ENCODE measurements around the gene JPH2.

Gene JPH2

DNA sequence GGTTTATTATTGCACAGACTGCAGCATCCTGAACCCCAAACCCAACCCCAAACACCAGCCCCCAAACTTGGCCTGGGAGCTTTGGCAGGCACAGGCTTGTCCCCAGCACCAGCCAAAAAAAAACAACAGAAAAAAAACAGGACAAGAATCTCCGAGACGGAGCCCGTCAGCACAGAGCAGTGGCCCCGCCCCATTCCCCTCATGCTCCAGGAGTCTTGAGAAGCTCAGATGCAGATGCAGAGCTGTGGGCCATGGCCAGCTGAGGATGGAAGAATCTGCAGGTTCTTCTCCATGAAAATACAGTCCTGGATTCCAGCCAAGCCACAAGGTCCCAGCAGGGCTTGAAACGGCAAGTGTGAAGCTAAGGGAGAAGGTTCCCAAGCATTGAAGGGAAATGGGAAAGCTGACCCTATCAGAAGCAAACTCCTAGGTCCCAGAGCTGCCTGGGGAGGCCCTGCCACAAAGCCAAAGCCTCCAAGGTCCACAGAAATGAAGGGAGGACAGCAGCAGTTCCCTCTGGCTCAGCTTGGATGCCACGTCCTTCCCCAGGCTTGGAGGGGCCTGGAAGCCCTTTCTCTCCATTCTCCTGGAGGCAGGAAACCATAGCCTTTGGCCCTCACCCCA is 75.2 kb downstream of the JPH2 start:
- Mint-ChIP-seq H3K27ac (no peak overlapping the region), H3K36me3 (ENCODE audit: low read depth) (no peaks in the 10 kb centered on the region), H3K4me1 (ENCODE audit: low read depth) (no peaks in the 10 kb centered on the region), H3K9me3 (peaks cover 17% of the 10 kb centered on the region), H3K4me3 (no peak overlapping the region), H3K27me3 (peaks cover 46% of the 10 kb centered on the region)
- intact Hi-C loops (cut with micrococcal nuclease): no loop called here

GRCh38 chr20:44110816-44111568 is 76.0 kb downstream of the JPH2 start:
- intact Hi-C loops (cut with micrococcal nuclease): no loop called here
- Mint-ChIP-seq H3K27ac (no peak overlapping the region), H3K36me3 (ENCODE audit: low read depth) (no peaks in the 10 kb centered on the region), H3K27me3 (peaks cover 44% of the 10 kb centered on the region), H3K4me1 (ENCODE audit: low read depth) (no peaks in the 10 kb centered on the region), H3K4me3 (no peak overlapping the region), H3K9me3 (peaks cover 17% of the 10 kb centered on the region)

DNA sequence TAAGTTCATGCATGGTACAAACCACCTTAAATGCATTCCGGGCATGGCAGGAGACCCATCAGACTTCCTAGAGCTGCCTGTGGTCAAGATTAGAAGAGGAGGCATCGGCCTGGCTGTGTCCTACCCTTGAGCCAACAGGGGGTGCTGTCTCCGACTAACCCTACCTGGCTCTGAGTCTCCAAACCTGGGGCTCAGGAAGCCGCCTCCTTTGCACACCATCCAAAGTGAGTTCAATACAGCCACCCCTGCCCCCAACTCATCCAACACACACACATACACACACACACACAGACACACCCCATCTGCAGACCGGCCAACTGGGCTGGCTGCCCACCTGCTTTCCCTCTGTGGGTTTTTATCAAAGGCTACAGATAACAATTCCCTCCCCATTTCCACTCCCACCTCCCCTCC is 77.0 kb downstream of the JPH2 start:
- Mint-ChIP-seq H3K9me3 (peaks cover 17% of the 10 kb centered on the region), H3K4me3 (no peak overlapping the region), H3K36me3 (ENCODE audit: low read depth) (no peaks in the 10 kb centered on the region), H3K27ac (no peak overlapping the region), H3K4me1 (ENCODE audit: low read depth) (no peaks in the 10 kb centered on the region), H3K27me3 (peaks cover 43% of the 10 kb centered on the region)
- intact Hi-C loops (cut with micrococcal nuclease): no loop called here

GRCh38 chr20:44106615-44107014 is 80.4 kb downstream of the JPH2 start:
- H3K36me3 Mint-ChIP-seq (ENCODE audit: low read depth): no peaks in the 10 kb centered on the region
- no peak overlapping the region for H3K27ac Mint-ChIP-seq
- peaks cover 17% of the 10 kb centered on the region for H3K9me3 Mint-ChIP-seq
- H3K4me3 Mint-ChIP-seq: no peak overlapping the region
- H3K4me1 Mint-ChIP-seq (ENCODE audit: low read depth): no peaks in the 10 kb centered on the region
- H3K27me3 Mint-ChIP-seq: peaks cover 34% of the 10 kb centered on the region
- intact Hi-C loops (cut with micrococcal nuclease): no loop called here

- Mint-ChIP-seq H3K27ac (no peak overlapping the region), H3K27me3 (peaks cover 30% of the 10 kb centered on the region), H3K4me3 (no peak overlapping the region), H3K4me1 (ENCODE audit: low read depth) (no peaks in the 10 kb centered on the region), H3K9me3 (peaks cover 17% of the 10 kb centered on the region), H3K36me3 (ENCODE audit: low read depth) (no peaks in the 10 kb centered on the region)
- intact Hi-C loops (cut with micrococcal nuclease): no loop called here
Measured at GRCh38 chr20:44104798-44105517, 82.0 kb downstream of the JPH2 start.

DNA sequence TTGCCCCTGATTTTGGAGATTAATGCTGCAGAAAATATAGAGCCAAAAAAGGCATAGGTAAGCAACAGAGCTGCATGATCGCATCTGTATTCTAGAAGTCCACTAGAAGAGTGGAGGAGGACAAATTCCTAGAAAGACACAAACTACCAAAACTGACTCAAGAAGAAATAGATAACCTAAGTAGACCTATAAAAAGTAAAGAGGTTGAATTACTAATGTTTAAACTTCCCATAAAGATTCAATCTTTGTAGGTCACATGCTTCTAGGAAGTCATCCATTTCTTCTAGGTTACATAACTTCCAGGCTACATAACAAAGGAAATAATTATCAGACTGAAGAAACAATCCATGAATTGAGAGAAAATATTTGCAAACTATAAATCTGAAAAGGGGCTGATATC is 84.4 kb downstream of the JPH2 start:
- Mint-ChIP-seq H3K9me3 (peaks cover 5% of the 10 kb centered on the region), H3K4me3 (no peak overlapping the region), H3K36me3 (ENCODE audit: low read depth) (no peaks in the 10 kb centered on the region), H3K4me1 (ENCODE audit: low read depth) (no peaks in the 10 kb centered on the region), H3K27me3 (peaks cover 25% of the 10 kb centered on the region), H3K27ac (no peak overlapping the region)
- intact Hi-C loops (cut with micrococcal nuclease): no loop called here

GRCh38 chr20:44099832-44100231 is 87.2 kb downstream of the JPH2 start:
- Mint-ChIP-seq H3K27ac (no peak overlapping the region), H3K9me3 (no peaks in the 10 kb centered on the region), H3K36me3 (ENCODE audit: low read depth) (no peaks in the 10 kb centered on the region), H3K4me1 (ENCODE audit: low read depth) (no peaks in the 10 kb centered on the region), H3K27me3 (peaks cover 16% of the 10 kb centered on the region), H3K4me3 (no peak overlapping the region)
- intact Hi-C loops (cut with micrococcal nuclease): no loop called here

GRCh38 chr20:44098657-44099056 is 88.3 kb downstream of the JPH2 start:
- H3K9me3 Mint-ChIP-seq: no peaks in the 10 kb centered on the region
- peaks cover 9% of the 10 kb centered on the region for H3K27me3 Mint-ChIP-seq
- intact Hi-C loops (cut with micrococcal nuclease): no loop called here
- no peaks in the 10 kb centered on the region for H3K36me3 Mint-ChIP-seq (ENCODE audit: low read depth)
- H3K27ac Mint-ChIP-seq: no peak overlapping the region
- no peak overlapping the region for H3K4me3 Mint-ChIP-seq
- H3K4me1 Mint-ChIP-seq (ENCODE audit: low read depth): no peaks in the 10 kb centered on the region

DNA sequence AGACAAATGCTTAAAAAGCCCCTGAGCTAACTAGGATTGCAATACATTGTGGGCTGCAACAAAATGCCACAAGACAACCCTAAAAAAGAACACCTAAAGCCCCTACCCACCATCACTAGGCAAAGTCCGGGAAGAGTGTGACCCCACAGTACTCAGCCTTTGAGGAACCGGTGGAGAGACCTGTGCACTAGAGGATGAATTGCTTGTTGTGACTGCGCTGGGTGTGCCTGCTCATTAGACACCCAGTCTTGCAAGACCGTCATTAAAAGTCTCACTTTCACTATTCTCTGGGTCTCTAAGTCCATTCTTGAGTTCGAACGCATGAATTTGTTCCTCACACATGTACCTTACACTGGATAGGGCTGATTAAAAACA is 88.7 kb downstream of the JPH2 start:
- intact Hi-C loops (cut with micrococcal nuclease): no loop called here
- Mint-ChIP-seq H3K4me3 (no peak overlapping the region), H3K27ac (no peak overlapping the region), H3K4me1 (ENCODE audit: low read depth) (no peaks in the 10 kb centered on the region), H3K27me3 (peaks cover 6% of the 10 kb centered on the region), H3K9me3 (no peaks in the 10 kb centered on the region), H3K36me3 (ENCODE audit: low read depth) (no peaks in the 10 kb centered on the region)

DNA sequence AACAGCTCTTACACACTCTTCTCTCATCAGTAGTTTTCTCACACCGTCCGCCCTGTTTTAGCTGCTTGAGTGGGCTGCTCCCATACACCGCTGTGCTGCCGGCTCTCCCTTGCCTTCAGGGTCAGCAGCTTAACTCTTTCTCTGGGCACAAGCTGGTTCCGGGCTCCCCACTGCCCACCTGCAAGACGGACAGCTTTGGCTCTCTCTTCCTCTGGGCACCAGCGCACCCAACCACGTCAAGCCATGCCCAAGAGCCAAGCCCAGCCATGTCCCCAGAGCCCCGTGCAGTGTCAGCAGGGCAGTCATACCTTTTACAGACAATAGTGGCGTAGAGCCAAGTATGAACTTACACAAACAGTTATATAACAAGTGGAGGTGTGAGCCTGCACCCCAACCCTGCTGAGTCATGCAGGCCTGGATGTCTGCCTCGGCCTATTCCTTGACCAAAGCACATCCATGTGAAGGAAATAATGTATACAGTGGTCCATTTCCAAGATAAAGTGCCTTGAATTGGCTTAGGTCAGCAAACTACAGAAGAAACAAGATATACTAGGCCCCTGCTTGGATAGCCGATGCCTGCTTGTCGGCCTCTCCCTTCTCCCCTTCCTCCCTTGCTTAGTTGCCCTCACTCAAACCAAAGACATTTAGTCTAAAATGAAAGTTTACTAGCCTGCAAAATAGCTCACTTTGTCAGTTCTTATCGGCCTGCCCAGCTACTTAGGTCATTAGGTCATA is 89.3 kb downstream of the JPH2 start:
- intact Hi-C loops (cut with micrococcal nuclease): no loop called here
- Mint-ChIP-seq H3K4me1 (ENCODE audit: low read depth) (peaks cover 3% of the 10 kb centered on the region), H3K36me3 (ENCODE audit: low read depth) (no peaks in the 10 kb centered on the region), H3K4me3 (no peak overlapping the region), H3K27me3 (peaks cover 9% of the 10 kb centered on the region), H3K9me3 (no peaks in the 10 kb centered on the region), H3K27ac (no peak overlapping the region)

DNA sequence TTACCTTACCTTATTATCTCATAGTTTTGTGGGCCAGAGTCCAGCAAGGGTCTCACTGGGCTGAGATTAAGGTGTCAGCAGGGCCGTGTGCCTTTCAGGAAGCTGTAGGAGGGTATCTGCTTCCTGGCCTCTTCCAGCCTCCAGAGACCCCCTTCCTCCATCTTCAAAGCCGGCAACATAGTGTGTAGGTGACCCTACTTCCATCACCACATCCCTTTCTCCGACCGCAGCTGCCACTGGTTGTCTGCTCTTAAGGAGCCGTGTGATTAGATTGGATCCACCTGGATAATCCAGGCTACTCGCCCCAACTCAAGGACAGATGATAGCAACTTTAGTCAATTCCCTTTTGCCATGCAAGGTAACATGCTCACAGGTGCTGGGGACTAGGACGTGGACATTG is 91.2 kb downstream of the JPH2 start:
- Mint-ChIP-seq H3K4me1 (ENCODE audit: low read depth) (peaks cover 4% of the 10 kb centered on the region), H3K27ac (no peak overlapping the region), H3K36me3 (ENCODE audit: low read depth) (no peaks in the 10 kb centered on the region), H3K4me3 (no peak overlapping the region), H3K27me3 (peaks cover 10% of the 10 kb centered on the region), H3K9me3 (no peaks in the 10 kb centered on the region)
- intact Hi-C loops (cut with micrococcal nuclease): no loop called here

DNA sequence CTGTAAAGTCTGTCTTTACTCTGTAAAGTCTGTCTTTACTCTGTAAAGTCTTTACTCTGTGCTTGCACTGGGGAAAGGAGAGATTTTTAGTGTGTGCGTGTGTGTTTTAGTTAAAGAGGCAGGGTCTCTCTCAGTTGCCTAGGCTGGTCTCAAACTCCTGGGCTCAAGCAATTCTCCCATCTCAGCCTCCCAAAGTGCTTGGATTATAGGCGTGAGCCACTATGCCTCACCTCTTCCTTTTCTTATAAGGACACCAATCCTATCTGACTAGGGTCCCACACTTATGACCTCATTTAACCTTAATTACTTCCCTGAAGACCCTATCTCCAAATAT is 93.8 kb downstream of the JPH2 start:
- intact Hi-C loops (cut with micrococcal nuclease): no loop called here
- no peak overlapping the region for H3K27ac Mint-ChIP-seq
- no peak overlapping the region for H3K4me3 Mint-ChIP-seq
- no peaks in the 10 kb centered on the region for H3K36me3 Mint-ChIP-seq (ENCODE audit: low read depth)
- peaks cover 6% of the 10 kb centered on the region for H3K27me3 Mint-ChIP-seq
- H3K9me3 Mint-ChIP-seq: no peaks in the 10 kb centered on the region
- H3K4me1 Mint-ChIP-seq (ENCODE audit: low read depth): peaks cover 4% of the 10 kb centered on the region

GRCh38 chr20:44092551-44093248 is 94.3 kb downstream of the JPH2 start:
- H3K9me3 Mint-ChIP-seq: no peaks in the 10 kb centered on the region
- H3K27me3 Mint-ChIP-seq: peaks cover 6% of the 10 kb centered on the region
- H3K36me3 Mint-ChIP-seq (ENCODE audit: low read depth): no peaks in the 10 kb centered on the region
- no peak overlapping the region for H3K27ac Mint-ChIP-seq
- H3K4me3 Mint-ChIP-seq: no peak overlapping the region
- intact Hi-C loops (cut with micrococcal nuclease): no loop called here
- peaks cover 4% of the 10 kb centered on the region for H3K4me1 Mint-ChIP-seq (ENCODE audit: low read depth)
